Measurements from ENCODE around the gene GPC6.

DNA sequence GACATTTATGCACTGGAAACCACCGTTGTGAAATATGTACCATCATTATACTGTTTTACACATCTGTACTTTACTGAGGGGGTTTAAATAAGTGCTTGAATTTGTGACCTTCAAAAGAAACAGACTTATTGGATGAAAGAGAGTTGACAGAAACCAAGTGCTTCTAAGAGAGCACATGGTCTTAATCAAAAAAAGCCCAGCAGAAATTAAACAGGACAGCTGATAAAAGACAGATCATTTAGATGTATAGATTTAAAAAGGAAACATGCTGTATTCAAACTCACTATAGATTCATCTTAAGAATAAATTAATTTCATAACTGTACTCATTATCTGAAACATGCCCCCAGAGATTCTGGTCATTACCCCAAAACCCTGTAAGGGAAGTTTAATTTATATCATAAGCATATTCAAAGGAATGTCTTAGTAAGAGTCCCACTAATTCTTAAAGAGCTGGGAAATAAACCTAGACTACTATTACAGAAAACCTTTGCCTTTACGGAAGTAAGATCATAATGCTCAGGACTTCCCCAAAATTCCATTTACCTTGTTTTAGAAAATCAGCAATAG lies 831.1 kb downstream of the GPC6 start:
- no peak for TF ChIP-seq EZH2 (IDR thresholded peaks at IDR 0.05; ENCODE audit: insufficient read depth, poor library complexity, severe bottlenecking)
- TF ChIP-seq EZH2phosphoT487 (IDR thresholded peaks at IDR 0.05; ENCODE audit: insufficient read depth, low read depth) = no peak

Data from GM23248 (cell line).